Right forelimb (tissue), 1 donor: ENCODE measurements around the gene KCNJ12.
"Not testable (repeated sequence)": the region's sequence is repeated elsewhere in the genome, so short reads cannot be mapped to it uniquely, and the experiment has no call there.

Source experiments
- DNase-seq: peaks from one replicate; pipeline ENCODE4 v3.0.0-alpha.2; 2018

Gene KCNJ12

DNA sequence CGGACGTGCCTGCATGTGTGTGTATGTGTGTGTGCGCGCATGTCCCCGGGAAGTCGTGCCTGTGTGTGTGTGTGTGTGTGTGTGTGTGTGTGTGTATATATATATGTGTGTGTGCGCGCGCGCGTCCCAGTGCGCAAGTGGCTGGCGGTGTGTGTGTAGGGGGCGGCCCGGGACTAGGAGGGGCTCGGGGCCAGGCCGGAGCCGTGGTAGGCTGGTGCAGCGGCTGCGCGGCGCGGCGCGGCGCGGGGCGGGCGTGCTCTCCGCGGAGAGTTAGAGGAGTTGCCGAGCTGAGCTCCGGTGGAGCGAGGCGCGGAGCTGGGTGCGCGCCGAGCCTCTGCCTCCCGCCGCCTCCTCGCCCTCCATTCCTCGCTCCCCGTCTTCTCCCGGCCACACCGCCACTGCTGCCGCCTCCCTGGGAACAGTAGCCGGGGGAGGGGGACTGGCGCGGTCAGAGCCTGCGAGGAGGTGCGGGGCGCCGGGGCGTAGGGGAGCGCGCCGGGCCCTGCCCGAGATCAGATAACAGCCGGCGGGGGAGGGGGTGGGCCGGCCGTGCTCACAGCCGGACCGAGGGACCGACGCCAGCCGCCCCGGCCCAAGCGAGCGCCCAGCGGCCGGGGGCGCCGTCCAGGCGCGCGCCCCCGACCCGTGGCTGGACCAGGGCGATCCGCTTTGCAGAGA is at the start of gene KCNJ12:
Gene KCNJ12 (plus strand): TSS at position 277 of the 678 bp plus-strand sequence. CDS start 38,986 bp downstream, outside the sequence.
- DNase-seq = peak; percentile 68

- DNase-seq = not testable (repeated sequence)
Observed at GRCh38 chr17:21327921-21328320, 48.2 kb upstream of the KCNJ12 start.

- not testable (repeated sequence) for DNase-seq
Observed at GRCh38 chr17:21328778-21329177, 47.4 kb upstream of the KCNJ12 start.

DNA sequence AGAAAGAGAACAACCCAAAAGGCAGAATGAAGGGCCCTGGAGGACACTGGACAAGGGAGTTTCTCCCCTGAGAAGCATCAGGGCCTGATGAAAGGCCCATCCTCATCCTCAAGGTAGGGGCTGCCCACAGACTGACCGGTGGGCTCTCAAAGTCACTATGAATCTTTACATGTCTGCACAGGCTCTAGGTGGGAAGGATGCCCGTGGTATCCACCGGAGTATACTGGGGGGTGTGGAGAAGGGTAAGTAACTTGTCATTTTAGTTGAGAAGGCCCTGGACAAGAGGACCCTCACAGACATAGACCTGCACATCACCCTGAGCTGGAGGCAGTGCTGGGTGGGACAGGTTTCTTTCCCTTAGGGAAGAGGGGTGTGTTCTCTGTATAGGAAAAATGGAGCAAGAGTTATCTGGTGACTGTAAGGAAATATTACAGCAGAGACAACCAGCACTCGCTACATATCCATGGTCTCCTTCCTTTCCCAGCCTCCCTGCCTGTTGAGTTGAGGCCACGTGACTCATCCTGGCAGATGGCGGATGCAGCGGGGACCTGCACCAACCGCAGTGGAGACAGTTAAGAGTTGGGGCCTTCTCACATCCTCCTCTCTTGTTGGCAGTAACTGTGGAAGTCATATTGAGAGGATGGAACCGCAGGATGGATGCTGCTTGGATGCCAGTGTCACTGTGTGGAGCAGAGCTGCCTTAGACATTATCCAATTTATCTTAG is 45.6 kb upstream of the KCNJ12 start:
- no peak for DNase-seq

- not testable (repeated sequence) for DNase-seq
Observed at GRCh38 chr17:21336541-21337294, 39.4 kb upstream of the KCNJ12 start.

DNA sequence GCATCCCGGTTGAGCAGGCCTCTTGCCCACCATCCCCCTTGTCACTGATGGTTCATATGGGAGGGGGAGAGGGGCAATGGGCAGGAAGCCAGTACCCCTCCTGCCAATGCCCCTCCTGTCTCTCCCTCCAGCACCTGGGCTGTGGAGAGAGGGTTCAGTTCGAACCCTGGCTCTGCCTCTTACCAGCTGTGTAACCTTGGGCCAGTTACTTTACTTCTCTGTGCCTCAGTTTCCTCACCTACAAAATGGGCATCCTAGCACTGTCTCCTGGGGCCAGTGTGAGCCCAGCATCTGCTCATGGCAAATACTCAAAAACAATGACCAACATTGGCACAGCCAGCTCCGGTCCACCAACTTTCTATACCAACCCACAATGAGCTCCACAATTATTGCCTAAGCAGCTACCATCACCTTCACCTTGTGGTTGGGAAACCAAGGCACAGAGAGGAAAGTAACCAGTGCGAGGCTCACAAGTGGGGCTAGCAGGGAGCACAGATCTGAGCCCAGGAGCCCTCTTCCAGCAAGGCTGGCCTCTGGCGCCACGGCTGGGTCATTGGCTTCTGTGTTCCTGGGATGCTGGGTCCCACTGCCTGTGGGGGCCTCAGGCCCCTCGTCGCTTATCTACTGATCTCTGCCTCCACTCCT is 38.1 kb upstream of the KCNJ12 start:
- DNase-seq = peak; percentile 27

GRCh38 chr17:21339011-21339410 is 37.1 kb upstream of the KCNJ12 start:
- peak; percentile 48 for DNase-seq

- peak; percentile 4 for DNase-seq
Observed at GRCh38 chr17:21339571-21339970, 36.6 kb upstream of the KCNJ12 start.

DNA sequence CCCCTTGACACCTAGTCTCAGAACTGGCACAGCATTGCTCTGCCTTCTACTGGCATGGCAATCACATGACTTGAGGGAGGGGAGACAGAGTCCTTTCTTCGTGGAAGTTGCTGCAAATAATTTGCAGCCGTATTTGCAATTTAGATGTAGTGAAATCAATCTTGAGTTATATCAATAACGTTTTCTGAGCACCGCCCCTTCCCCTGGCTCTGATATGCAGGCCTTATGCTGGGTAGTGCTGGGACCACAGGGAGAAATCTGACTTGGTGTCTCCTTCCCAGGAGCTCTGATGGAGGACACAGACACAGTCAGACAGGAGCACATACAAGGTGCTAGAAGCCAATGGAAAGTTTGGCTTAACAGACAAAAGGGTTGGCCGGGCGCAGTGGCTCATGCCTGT is 35.8 kb upstream of the KCNJ12 start:
- DNase-seq = peak; percentile 6

- DNase-seq = peak; percentile 5
Observed at GRCh38 chr17:21341279-21341678, 34.9 kb upstream of the KCNJ12 start.

DNA sequence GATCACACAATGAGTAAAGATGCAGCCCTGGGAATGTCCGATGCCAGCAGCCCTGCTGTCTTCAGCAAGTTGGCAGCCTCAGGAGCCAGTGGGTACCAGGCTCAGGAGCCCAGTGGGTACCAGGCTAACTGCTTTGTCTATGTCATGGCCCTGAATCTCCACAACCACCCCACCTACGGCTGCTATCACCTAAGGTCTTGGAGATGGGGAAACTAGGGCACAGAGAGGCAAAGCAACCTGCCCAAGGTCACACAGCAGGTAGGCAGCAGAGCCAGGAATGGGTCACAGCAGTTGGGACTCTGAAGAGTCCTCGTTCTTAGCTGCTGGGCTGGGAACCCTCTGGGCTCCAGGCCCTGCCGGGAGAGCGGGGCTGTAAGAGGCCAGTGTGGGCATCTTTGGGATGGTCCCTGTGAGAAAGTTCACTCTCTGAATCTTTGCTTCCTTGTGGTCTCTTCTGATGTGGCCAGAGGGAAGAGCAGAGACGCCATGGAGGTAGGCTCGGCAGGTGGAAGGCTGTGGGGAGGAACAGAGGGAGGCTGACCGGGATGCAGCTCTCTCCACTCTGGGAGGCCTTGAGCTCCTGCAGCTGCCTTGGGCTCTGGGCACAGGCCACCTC is 34.1 kb upstream of the KCNJ12 start:
- peak; percentile 19 for DNase-seq

- peak; percentile 9 for DNase-seq
Observed at GRCh38 chr17:21343061-21343949, 32.9 kb upstream of the KCNJ12 start.

DNA sequence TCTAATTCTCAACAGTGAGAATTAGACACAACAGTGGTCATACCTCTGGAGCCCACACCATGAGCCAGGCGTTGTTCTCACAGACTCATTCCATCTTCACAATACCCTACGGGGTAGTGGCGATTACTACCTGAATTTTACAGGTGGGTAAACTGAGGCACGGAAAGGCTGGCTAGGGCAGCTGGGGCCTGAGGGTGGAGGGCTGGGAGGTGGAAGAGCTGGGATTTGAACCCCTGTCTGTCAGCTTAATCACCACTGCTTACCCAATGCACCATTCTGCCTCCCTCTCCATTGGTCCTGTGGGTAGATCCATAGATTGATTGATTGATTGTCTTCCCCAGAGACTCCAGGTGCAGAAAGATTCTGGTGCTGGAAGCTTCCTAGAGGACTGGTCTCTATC is 31.4 kb upstream of the KCNJ12 start:
- DNase-seq = peak; percentile 16

GRCh38 chr17:21345236-21345635 is 30.9 kb upstream of the KCNJ12 start:
- peak; percentile 35 for DNase-seq

DNA sequence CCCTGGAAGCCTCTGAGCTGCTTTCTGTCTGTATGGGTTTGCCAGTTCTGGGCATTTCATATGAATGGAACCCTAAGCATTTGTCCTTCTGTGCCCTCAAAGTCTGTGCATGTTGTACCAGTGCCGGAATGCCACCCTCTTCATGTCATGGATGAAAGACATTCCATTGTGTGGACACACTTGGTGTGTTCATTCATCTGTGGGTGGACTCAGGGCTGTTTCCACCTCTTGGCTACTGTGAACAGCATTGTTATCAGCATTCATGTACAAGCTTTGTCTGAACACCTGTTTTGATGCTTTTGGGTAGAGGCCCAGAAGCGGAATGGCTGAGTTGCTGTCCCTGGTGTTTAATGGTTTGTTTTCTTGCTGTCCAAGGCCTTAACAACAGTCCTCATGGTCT is 30.1 kb upstream of the KCNJ12 start:
- DNase-seq = not testable (repeated sequence)

DNA sequence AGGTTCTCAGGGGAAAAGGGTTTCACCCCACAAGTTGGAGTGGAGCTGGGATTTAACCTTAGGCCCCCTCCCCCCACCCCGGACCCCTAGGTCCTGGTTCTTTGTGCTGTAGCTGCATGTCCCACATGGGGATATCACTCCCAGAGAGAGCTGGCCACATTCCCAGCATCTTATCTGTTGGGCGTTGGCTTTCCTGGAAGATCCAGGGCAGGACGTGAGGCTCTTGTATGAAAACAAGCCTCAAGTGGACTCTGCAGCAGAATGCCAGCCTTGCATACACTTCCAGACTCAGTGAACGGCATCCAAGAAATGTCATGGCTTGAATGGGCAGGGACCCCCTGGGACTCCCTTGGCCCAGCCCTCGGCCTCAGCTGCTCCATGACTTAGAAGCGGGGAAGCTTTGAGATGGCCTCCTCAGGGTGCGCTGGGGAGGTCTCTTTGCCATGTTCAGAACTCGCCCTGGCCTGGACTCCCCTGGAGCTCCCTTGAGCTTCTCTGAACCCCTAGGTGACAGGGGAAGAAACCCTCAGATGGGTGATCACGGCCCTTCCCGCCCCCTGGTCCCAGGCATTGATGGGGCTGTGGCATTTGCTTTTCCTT is 29.4 kb upstream of the KCNJ12 start:
- peak; percentile 40 for DNase-seq

- DNase-seq = not testable (repeated sequence)
Observed at GRCh38 chr17:21347660-21348059, 28.5 kb upstream of the KCNJ12 start.

DNA sequence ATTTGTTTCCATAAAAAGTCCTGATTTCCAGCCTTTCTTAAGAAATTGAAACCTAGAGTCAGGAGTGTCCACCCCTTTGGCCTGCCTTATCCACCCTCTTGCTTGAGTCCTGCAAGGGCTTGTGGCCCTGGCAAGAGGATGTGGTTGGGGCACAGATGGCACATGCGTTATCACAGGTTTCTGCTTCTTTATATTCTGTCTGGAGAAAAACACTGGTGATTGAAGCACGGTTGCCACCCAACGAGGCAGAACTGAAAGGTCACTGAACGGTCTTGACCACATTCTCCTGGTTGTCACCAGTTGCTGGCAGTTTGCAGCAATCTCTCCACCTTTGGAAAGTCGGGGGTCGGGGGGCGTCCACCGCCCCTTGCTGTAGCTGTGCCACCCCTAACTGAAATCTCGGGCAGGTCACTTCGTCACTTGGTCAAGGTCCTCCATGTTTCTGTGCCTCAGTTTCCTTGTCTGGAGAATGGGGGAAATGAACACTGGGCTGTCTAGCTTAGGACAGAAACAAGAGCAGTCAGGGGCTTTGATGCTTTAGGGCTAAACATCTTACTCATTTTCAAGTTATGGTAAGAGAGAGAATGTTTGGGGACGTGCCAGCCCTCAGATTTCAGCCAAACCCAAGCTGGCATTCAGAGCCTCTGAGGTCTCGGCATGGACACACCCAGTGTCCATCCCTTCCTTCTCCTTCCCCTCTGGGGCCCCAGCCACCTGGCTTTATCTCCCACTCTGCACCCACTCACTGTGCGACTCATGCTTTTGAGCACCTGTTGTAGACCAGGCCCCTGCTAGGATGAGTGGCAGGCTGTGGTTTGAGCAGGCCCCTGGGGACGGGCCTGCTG is 27.9 kb upstream of the KCNJ12 start:
- peak; percentile 24 for DNase-seq

DNA sequence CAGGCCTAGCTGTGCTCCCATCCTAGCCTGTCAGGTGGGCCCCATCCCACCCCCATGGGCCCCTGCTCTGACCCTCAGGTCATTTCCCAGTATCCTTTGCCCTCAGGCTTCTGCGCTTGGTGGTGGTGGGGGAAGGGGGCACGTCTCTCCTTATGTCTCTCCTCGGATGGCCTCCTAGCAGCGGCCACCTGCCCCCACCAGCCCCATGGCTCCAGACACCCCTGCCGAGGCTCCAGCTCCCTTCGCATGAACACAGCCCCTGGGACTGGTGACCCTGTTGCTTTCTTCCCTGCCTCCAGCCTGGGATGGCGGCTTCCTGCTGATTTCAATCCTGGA is 27.3 kb upstream of the KCNJ12 start:
- not testable (repeated sequence) for DNase-seq

GRCh38 chr17:21349358-21350050 is 26.7 kb upstream of the KCNJ12 start:
- not testable (repeated sequence) for DNase-seq
